Peyer's patch (tissue), 4 donors: ENCODE measurements around the gene GNB1L.

Experiments
- CTCF ChIP-seq, 6 experiments: fragments of 450-650 bp in 4 of 6; fragments of 200-600 bp in 2 of 6; sonication (generic) in 1 of 6; IDR thresholded peaks; one replicate each; pipeline ENCODE4 v1.5.1; 2017 to 2019; ENCODE audit warnings: antibody characterized with exemption in 6 of 6, mild to moderate bottlenecking in 3 of 6, moderate library complexity in 1 of 6
- POLR2A ChIP-seq, 2 donors: fragments of 450-650 bp; IDR thresholded peaks; one replicate each; pipeline ENCODE4 v1.5.1; 2017; ENCODE audit warnings: antibody characterized with exemption in 2 of 2, mild to moderate bottlenecking in 2 of 2, moderate library complexity in 2 of 2

- no peak for TF ChIP-seq CTCF (IDR thresholded peaks at IDR 0.05)
- no peak for TF ChIP-seq POLR2A (IDR thresholded peaks at IDR 0.05)
Measured at GRCh38 chr22:19749876-19750275, 104.8 kb downstream of the GNB1L start.
